H1 (cell line): ENCODE data around the gene MPPED1. TPM values are rescaled to one million over a fixed set of nuclear protein-coding genes. Genes with fewer than 3 reads are reported as not detected.

Experiments
- CTCF ChIA-PET: fragments of 300-600 bp; sonication (Branson Sonifier 250); formaldehyde crosslinking; loops from one replicate; lab custom pipeline; 2021; ENCODE audit not compliant: partially characterized antibody; lab: Charles Lee
- POLR2A ChIA-PET: fragments of 300-600 bp; sonication (Branson Sonifier 250); formaldehyde crosslinking; loops from one replicate; lab custom pipeline; 2021; ENCODE audit warnings: inconsistent platforms; ENCODE audit not compliant: partially characterized antibody; lab: Charles Lee
- DNase-seq, 2 experiments: peaks; one replicate each; pipeline versions ENCODE4 v3.0.0 to v3.0.0-alpha.2; 2010 to 2022; ENCODE audit warnings: low spot score in 2 of 2, low read depth in 1 of 2, mixed read lengths in 1 of 2
- FAIRE-seq: peaks from 2 replicates; lab custom pipeline; 2011; peaks lifted over from hg19 to GRCh38; lab: Jason Lieb, UNC
- H2AFZ ChIP-seq: 2 replicates; pipeline ENCODE4 v1.8.1; 2012; ENCODE audit warnings: low read length, inconsistent platforms
- H2AK5ac ChIP-seq: 2 replicates; pipeline ENCODE4 v1.6.1; 2013; ENCODE audit warnings: low read depth, low read length
- H2BK120ac ChIP-seq: replicated peaks from 2 replicates; pipeline ENCODE3; 2013; ENCODE audit warnings: low read depth, low read length, inconsistent platforms
- H2BK12ac ChIP-seq: 2 replicates; pipeline ENCODE4 v1.6.1; 2013; ENCODE audit warnings: low read depth, low read length
- H2BK15ac ChIP-seq: 2 replicates; pipeline ENCODE4 v1.6.1; 2013; ENCODE audit warnings: low read length
- H2BK20ac ChIP-seq: 2 replicates; pipeline ENCODE4 v1.6.1; 2013; ENCODE audit warnings: low read length
- H2BK5ac ChIP-seq: 2 replicates; pipeline ENCODE4 v1.6.1; 2013; ENCODE audit warnings: low read depth, low read length
- H3K14ac ChIP-seq: 2 replicates; pipeline ENCODE4 v1.6.1; 2013; ENCODE audit warnings: inconsistent platforms; ENCODE audit not compliant: insufficient read length
- H3K18ac ChIP-seq: 2 replicates; pipeline ENCODE4 v1.6.1; 2013; ENCODE audit warnings: low read length; ENCODE audit errors: extremely low read depth
- H3K23ac ChIP-seq: 2 replicates; pipeline ENCODE4 v1.6.1; 2013; ENCODE audit warnings: inconsistent platforms; ENCODE audit not compliant: insufficient read length
- H3K23me2 ChIP-seq: 2 replicates; pipeline ENCODE4 v1.6.1; 2013; ENCODE audit warnings: low read depth, low read length
- H3K27ac ChIP-seq: 2 replicates; pipeline ENCODE4 v1.6.1; 2011; ENCODE audit warnings: low read depth, low read length, inconsistent platforms
- H3K27me3 ChIP-seq, 4 experiments: replicated peaks in 1 of 4; 1 replicate in 1 of 4; 2 replicates in 3 of 4; pipeline versions ENCODE4 v1.6.1 to v1.8.1; 2011 to 2013; ENCODE audit warnings: low read length in 3 of 4, mild to moderate bottlenecking in 3 of 4, inconsistent platforms in 2 of 4, mixed read lengths in 2 of 4, moderate library complexity in 1 of 4; ENCODE audit not compliant: control insufficient read depth in 3 of 4, insufficient read depth in 3 of 4; ENCODE audit errors: extremely low read depth in 1 of 4
- H3K36me3 ChIP-seq, 4 experiments: 2 replicates each; pipeline versions ENCODE4 v1.6.1 to v1.8.1; 2011 to 2013; ENCODE audit warnings: mild to moderate bottlenecking in 4 of 4, low read length in 3 of 4, moderate library complexity in 2 of 4, control low read depth in 1 of 4, inconsistent platforms in 1 of 4; ENCODE audit not compliant: insufficient read depth in 4 of 4, control insufficient read depth in 2 of 4
- H3K4ac ChIP-seq: replicated peaks from 2 replicates; pipeline ENCODE3; 2013; ENCODE audit warnings: low read length, low read depth, mixed read lengths, inconsistent platforms; ENCODE audit not compliant: insufficient read length
- H3K4me1 ChIP-seq, 4 experiments: replicated peaks in 1 of 4; 1 replicate in 1 of 4; 2 replicates in 3 of 4; pipeline versions ENCODE4 v1.6.1 to v1.8.1; 2011 to 2013; ENCODE audit warnings: low read length in 3 of 4, inconsistent platforms in 2 of 4, mixed read lengths in 1 of 4; ENCODE audit not compliant: insufficient read depth in 4 of 4, control insufficient read depth in 3 of 4
- H3K4me2 ChIP-seq, 2 experiments: 2 replicates each; pipeline versions ENCODE4 v1.6.1 to v1.8.1; 2011 to 2013; ENCODE audit warnings: low read depth in 2 of 2, low read length in 2 of 2, control low read depth in 1 of 2, inconsistent platforms in 1 of 2, mild to moderate bottlenecking in 1 of 2; ENCODE audit not compliant: insufficient read depth in 1 of 2
- H3K4me3 ChIP-seq, 4 experiments: fragments of 200-600, 300-600 bp in 1 of 4; sonication (generic), shearing (Covaris generic), sonication (Bioruptor Twin) in 1 of 4; 2 replicates each; pipeline versions ENCODE4 v1.5.1 to v1.8.1; 2011 to 2016; ENCODE audit warnings: low read length in 4 of 4, low read depth in 3 of 4, control low read depth in 2 of 4, inconsistent platforms in 2 of 4, mild to moderate bottlenecking in 2 of 4, mixed read lengths in 1 of 4, moderate library complexity in 1 of 4; ENCODE audit not compliant: insufficient read depth in 2 of 4; ENCODE audit errors: extremely low read depth in 1 of 4
- H3K56ac ChIP-seq: replicated peaks from 2 replicates; pipeline ENCODE3; 2013; ENCODE audit warnings: low read depth, mild to moderate bottlenecking, mixed read lengths, low read length, inconsistent platforms; ENCODE audit not compliant: insufficient read length
- H3K79me1 ChIP-seq: 2 replicates; pipeline ENCODE4 v1.6.1; 2013; ENCODE audit warnings: low read depth, low read length, control low read depth
- H3K79me2 ChIP-seq, 2 experiments: 2 replicates each; pipeline versions ENCODE4 v1.6.1 to v1.8.1; 2012 to 2013; ENCODE audit warnings: low read length in 2 of 2, mild to moderate bottlenecking in 2 of 2, inconsistent platforms in 1 of 2; ENCODE audit not compliant: insufficient read depth in 2 of 2, control insufficient read depth in 1 of 2
- H3K9ac ChIP-seq, 4 experiments: replicated peaks in 1 of 4; 1 replicate in 1 of 4; 2 replicates in 3 of 4; pipeline versions ENCODE4 v1.6.1 to v1.8.1; 2011 to 2013; ENCODE audit warnings: low read depth in 3 of 4, low read length in 3 of 4, control low read depth in 2 of 4, mild to moderate bottlenecking in 2 of 4, moderate library complexity in 2 of 4, inconsistent platforms in 1 of 4; ENCODE audit errors: extremely low read depth in 1 of 4
- H3K9me3 ChIP-seq, 2 experiments: 2 replicates each; pipeline versions ENCODE4 v1.6.1 to v1.8.1; 2012 to 2013; ENCODE audit warnings: mild to moderate bottlenecking in 2 of 2, moderate library complexity in 2 of 2, control low read depth in 1 of 2, inconsistent platforms in 1 of 2, low read depth in 1 of 2, low read length in 1 of 2, mixed read lengths in 1 of 2; ENCODE audit not compliant: insufficient read depth in 2 of 2
- H4K20me1 ChIP-seq, 2 experiments: replicated peaks in 1 of 2; 2 replicates each; pipeline versions ENCODE3 to v1.8.1; 2011 to 2013; ENCODE audit warnings: inconsistent platforms in 2 of 2, low read length in 2 of 2, mild to moderate bottlenecking in 1 of 2; ENCODE audit not compliant: insufficient read depth in 2 of 2, control insufficient read depth in 1 of 2
- H4K5ac ChIP-seq: 2 replicates; pipeline ENCODE4 v1.6.1; 2013; ENCODE audit warnings: low read length, low read depth, mixed read lengths, inconsistent platforms; ENCODE audit not compliant: insufficient read length
- H4K8ac ChIP-seq: 2 replicates; pipeline ENCODE4 v1.8.0; 2013; ENCODE audit warnings: mild to moderate bottlenecking, moderate library complexity, low read length, inconsistent platforms; ENCODE audit not compliant: insufficient read depth; ENCODE audit errors: extremely low read depth
- H4K91ac ChIP-seq: replicated peaks from 2 replicates; pipeline ENCODE3; 2013; ENCODE audit warnings: low read length, mixed read lengths, inconsistent platforms; ENCODE audit not compliant: insufficient read length
- CEBPB ChIP-seq: IDR thresholded peaks from 2 replicates; pipeline ENCODE4 v1.6.1; 2012; ENCODE audit warnings: low read depth, low read length
- JUN ChIP-seq: IDR thresholded peaks from 2 replicates; pipeline ENCODE4 v1.6.1; 2011; ENCODE audit warnings: low read depth, mild to moderate bottlenecking, improper control_type of control experiment, low read length
- KDM1A ChIP-seq: fragments of 200-600, 300-600 bp; sonication (generic); IDR thresholded peaks from 2 replicates; pipeline ENCODE4 v1.7.1; 2016; ENCODE audit warnings: mild to moderate bottlenecking, low read length, borderline replicate concordance
- KDM5A ChIP-seq: fragments of 200-600 bp; IDR thresholded peaks from 2 replicates; pipeline ENCODE4 v1.7.1; 2012; ENCODE audit warnings: mild to moderate bottlenecking, low read length, inconsistent platforms, mixed read lengths
- MAFK ChIP-seq: IDR thresholded peaks from 2 replicates; pipeline ENCODE4 v1.6.1; 2012; ENCODE audit warnings: low read depth, mild to moderate bottlenecking, improper control_type of control experiment, low read length
- RFX5 ChIP-seq: IDR thresholded peaks from 2 replicates; pipeline ENCODE4 v1.6.1; 2011; ENCODE audit warnings: low read depth, low read length, improper control_type of control experiment, borderline replicate concordance
- RXRA ChIP-seq: IDR thresholded peaks from 2 replicates; pipeline ENCODE4 v1.6.1; 2011; ENCODE audit warnings: low read depth, mild to moderate bottlenecking, low read length, moderate library complexity; ENCODE audit not compliant: insufficient read depth
- SIRT6 ChIP-seq: IDR thresholded peaks from one replicate; pipeline ENCODE4 v1.7.1; 2012; ENCODE audit warnings: low read length, inconsistent platforms
- SUZ12 ChIP-seq: fragments of 200-600 bp; sonication (generic); IDR thresholded peaks from 2 replicates; pipeline ENCODE4 v1.6.1; 2012; ENCODE audit warnings: mild to moderate bottlenecking, inconsistent platforms, low read length, moderate library complexity, mixed read lengths
- TAF7 ChIP-seq: optimal IDR thresholded peaks from 2 replicates; pipeline ENCODE3; 2011; ENCODE audit warnings: low read depth, mild to moderate bottlenecking, inconsistent platforms, low read length, moderate library complexity, borderline replicate concordance
- TCF12 ChIP-seq: IDR thresholded peaks from 2 replicates; pipeline ENCODE4 v1.6.1; 2011; ENCODE audit warnings: low read depth, mild to moderate bottlenecking, low read length
- TEAD4 ChIP-seq: IDR thresholded peaks from 2 replicates; pipeline ENCODE4 v1.6.1; 2012; ENCODE audit warnings: low read depth, low read length, inconsistent platforms, mixed read lengths
- WGBS, 2 experiments: shearing (Covaris generic) in 1 of 2; methylation state at CpG; one replicate each; pipeline versions ENCODE4 v1.1.6 to v1.1.7; 2013 to 2015; ENCODE audit warnings: low lambda C conversion rate in 2 of 2, mixed read lengths in 2 of 2, inconsistent platforms in 1 of 2, low coverage in 1 of 2, missing lambda C conversion rate in 1 of 2; ENCODE audit not compliant: insufficient replicate concordance in 2 of 2, insufficient coverage in 1 of 2, insufficient read length in 1 of 2; ENCODE audit errors: extremely low coverage in 1 of 2, missing lambda C conversion rate in 1 of 2; 5-methylcytosine and 5-hydroxymethylcytosine counted together
- polyA plus RNA-seq, 7 experiments: library from polyadenylated mRNA; depleted of rRNA in 3 of 7; stranded (reverse) in 5 of 7; unstranded in 2 of 7; fragments of >200 nt in 5 of 7; fragments of 200-250 nt in 2 of 7; gene quantifications; 1 replicate in 5 of 7; 2 replicates in 1 of 7; 4 replicates in 1 of 7; pipeline versions ENCODE4 v1.2.1 to v1.2.3, GENCODE V29; 2011 to 2013; ENCODE audit warnings: missing spikeins in 2 of 7, mixed read lengths in 2 of 7
- total RNA-seq: library from RNA; stranded (reverse); fragmentation: NEBNext Ultra II Directional; extraction: Animal tissue kit (Norgen Biotek cat#: 25700); gene quantifications from 2 replicates; pipeline ENCODE4 v1.2.1, GENCODE V29; 2021
- TF ChIP-seq, protein P1 (sequence below): IDR thresholded peaks from 2 replicates; pipeline ENCODE4 v1.6.1; 2012; ENCODE audit warnings: low read length, inconsistent platforms

MPPED1 gene
- total and polyA plus RNA-seq, 2 of the 8 experiments (the other 6 are each of a cell fraction or from before 2014, with no cell fraction given) = 0.29 to 0.37 TPM

GRCh38 chr22:43483669-43484068 lies 71.9 kb downstream of the MPPED1 start:
- Histone ChIP-seq H4K5ac (no peak overlapping the region), H2AFZ (no peak overlapping the region), H4K20me1 (peaks cover 0 to 6% of the 10 kb centered on the region in 2 experiments), H3K9ac (no peak overlapping the region), H2BK5ac (no peak overlapping the region), H3K36me3 (no peaks in the 10 kb centered on the region), H3K27me3 (no peaks in the 10 kb centered on the region), H3K79me1 (no peaks in the 10 kb centered on the region), H3K4me1 (peaks cover 0 to 5% (median 1%) of the 10 kb centered on the region in 4 experiments; a peak in 2 of 7 replicates), H3K56ac (no peak overlapping the region), H2BK20ac (no peak overlapping the region), H3K9me3 (no peaks in the 10 kb centered on the region), H2BK120ac (no peak overlapping the region), H2BK12ac (no peak overlapping the region), H3K79me2 (no peaks in the 10 kb centered on the region), H4K8ac (peak overlapping the region; percentile 14; the same call in 1 of the 2 replicates), H3K4ac (no peak overlapping the region), H3K14ac (no peak overlapping the region), H3K23ac (no peak overlapping the region), H3K4me2 (no peak overlapping the region), H4K91ac (no peak overlapping the region), H3K27ac (no peak overlapping the region), H3K18ac (no peak overlapping the region), H2AK5ac (no peak overlapping the region), H3K23me2 (peaks cover 5% of the 10 kb centered on the region; the same call in 1 of the 2 replicates), H2BK15ac (no peak overlapping the region), H3K4me3 (no peak overlapping the region)
- FAIRE-seq = no peak
- POLR2A ChIA-PET = no interaction called here
- no peak for DNase-seq
- CTCF ChIA-PET = interaction anchor here (1.1 to 1.7 kb wide), 2 partner anchors 9 to 255 kb away, joined by 3 read pairs; no protein-coding TSS in a partner anchor
- 90% methylated on average over 7 of the region's 7 CpGs; no CpG with 5 or more reads in 1 of the 2 experiments for WGBS, 2 experiments
- TF ChIP-seq RFX5 (no peak), MAFK (no peak), SIRT6 (no peak), SUZ12 (no peak), KDM1A (no peak), TAF7 (no peak), KDM5A (no peak), TEAD4 (no peak), JUN (no peak), RXRA (no peak), CEBPB (no peak), TCF12 (no peak)
- TF ChIP-seq, protein P1, sequence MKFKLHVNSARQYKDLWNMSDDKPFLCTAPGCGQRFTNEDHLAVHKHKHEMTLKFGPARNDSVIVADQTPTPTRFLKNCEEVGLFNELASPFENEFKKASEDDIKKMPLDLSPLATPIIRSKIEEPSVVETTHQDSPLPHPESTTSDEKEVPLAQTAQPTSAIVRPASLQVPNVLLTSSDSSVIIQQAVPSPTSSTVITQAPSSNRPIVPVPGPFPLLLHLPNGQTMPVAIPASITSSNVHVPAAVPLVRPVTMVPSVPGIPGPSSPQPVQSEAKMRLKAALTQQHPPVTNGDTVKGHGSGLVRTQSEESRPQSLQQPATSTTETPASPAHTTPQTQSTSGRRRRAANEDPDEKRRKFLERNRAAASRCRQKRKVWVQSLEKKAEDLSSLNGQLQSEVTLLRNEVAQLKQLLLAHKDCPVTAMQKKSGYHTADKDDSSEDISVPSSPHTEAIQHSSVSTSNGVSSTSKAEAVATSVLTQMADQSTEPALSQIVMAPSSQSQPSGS = no peak
